ENCODE results near the gene ARFGEF3. TPM values are rescaled to one million over a fixed set of nuclear protein-coding genes. Genes with fewer than 3 reads are reported as not detected.

The ARFGEF3 gene
- total RNA-seq, 1 donor from 2014 or later = 3.8 TPM

DNA sequence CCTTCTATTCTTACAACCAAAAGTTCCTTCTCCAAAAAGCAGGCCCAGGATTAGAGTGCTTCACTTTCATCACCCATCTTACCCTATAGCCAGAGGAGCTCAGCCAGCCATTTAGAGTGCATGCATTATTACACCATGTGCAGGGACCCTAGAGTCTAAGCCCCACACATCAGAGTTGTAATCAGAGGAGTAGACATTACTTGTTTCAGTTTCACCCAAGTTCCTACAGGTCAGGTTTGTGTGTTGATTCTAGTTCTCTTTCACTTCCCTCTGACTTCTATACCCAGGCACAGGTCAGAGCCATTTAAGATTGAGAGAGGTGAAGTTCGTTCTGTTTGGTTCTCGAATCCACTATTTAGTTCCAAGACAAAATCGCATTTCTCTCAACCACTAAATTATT is 16.3 kb upstream of the ARFGEF3 start:
- Mint-ChIP-seq H3K27ac (no peak overlapping the region), H3K36me3 (no peaks in the 10 kb centered on the region), H3K4me3 (no peak overlapping the region), H3K27me3 (ENCODE audit: insufficient read depth, low read depth) (peaks cover 3% of the 10 kb centered on the region), H3K9me3 (no peaks in the 10 kb centered on the region), H3K4me1 (no peaks in the 10 kb centered on the region)
- Histone ChIP-seq H3K27ac (no peak overlapping the region), H2AFZ (replicated peaks) (no peak overlapping the region), H4K20me1 (ENCODE audit: low read depth) (no peaks in the 10 kb centered on the region), H3K4me2 (no peak overlapping the region), H3F3A (ENCODE audit: low read depth) (no peaks in the 10 kb centered on the region), H3K27me3 (no peaks in the 10 kb centered on the region), H3K79me2 (ENCODE audit: low read depth) (no peaks in the 10 kb centered on the region), H3K9ac (no peak overlapping the region), H3K36me3 (no peaks in the 10 kb centered on the region), H3K4me1 (no peaks in the 10 kb centered on the region), H3K4me3 (no peak overlapping the region), H3K9me3 (ENCODE audit: low read depth) (no peaks in the 10 kb centered on the region)
- DNase-seq (ENCODE audit: low spot score) = no peak
- TF ChIP-seq, protein P1, sequence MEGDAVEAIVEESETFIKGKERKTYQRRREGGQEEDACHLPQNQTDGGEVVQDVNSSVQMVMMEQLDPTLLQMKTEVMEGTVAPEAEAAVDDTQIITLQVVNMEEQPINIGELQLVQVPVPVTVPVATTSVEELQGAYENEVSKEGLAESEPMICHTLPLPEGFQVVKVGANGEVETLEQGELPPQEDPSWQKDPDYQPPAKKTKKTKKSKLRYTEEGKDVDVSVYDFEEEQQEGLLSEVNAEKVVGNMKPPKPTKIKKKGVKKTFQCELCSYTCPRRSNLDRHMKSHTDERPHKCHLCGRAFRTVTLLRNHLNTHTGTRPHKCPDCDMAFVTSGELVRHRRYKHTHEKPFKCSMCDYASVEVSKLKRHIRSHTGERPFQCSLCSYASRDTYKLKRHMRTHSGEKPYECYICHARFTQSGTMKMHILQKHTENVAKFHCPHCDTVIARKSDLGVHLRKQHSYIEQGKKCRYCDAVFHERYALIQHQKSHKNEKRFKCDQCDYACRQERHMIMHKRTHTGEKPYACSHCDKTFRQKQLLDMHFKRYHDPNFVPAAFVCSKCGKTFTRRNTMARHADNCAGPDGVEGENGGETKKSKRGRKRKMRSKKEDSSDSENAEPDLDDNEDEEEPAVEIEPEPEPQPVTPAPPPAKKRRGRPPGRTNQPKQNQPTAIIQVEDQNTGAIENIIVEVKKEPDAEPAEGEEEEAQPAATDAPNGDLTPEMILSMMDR (IDR thresholded peaks at IDR 0.05) = no peak
- TF ChIP-seq EZH2phosphoT487 (IDR thresholded peaks at IDR 0.05) = no peak
- no peak for TF ChIP-seq EZH2 (IDR thresholded peaks at IDR 0.05)

DNA sequence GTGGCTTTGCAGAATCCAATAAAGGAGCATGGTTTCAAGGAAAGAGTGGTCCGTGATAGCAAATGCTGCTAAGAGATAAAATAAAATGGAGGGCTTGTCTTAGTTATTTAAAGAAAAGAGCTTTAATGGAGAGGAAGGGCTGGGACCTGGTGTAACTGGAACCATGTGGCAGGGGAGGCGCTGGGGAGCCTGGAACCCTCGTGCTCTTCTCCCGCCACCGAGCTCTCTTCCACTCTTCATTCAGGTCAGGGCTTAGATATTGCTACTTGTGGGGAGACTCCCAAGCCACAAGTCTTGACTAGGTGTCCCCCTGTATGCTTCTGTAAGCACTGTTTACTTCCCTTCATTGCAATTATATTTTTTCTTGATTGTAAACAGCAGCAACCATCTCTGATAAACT is 15.2 kb upstream of the ARFGEF3 start:
- Histone ChIP-seq H3K9ac (no peak overlapping the region), H3K4me1 (no peaks in the 10 kb centered on the region), H3K79me2 (ENCODE audit: low read depth) (no peaks in the 10 kb centered on the region), H2AFZ (replicated peaks) (no peak overlapping the region), H3K36me3 (no peaks in the 10 kb centered on the region), H3K4me2 (no peak overlapping the region), H3K27ac (no peak overlapping the region), H3K9me3 (ENCODE audit: low read depth) (no peaks in the 10 kb centered on the region), H3K4me3 (no peak overlapping the region), H3K27me3 (no peaks in the 10 kb centered on the region), H3F3A (ENCODE audit: low read depth) (no peaks in the 10 kb centered on the region), H4K20me1 (ENCODE audit: low read depth) (no peaks in the 10 kb centered on the region)
- no peaks in the 10 kb centered on the region for H3K9me3 Mint-ChIP-seq
- H3K27me3 Mint-ChIP-seq (ENCODE audit: insufficient read depth, low read depth) = peaks cover 3% of the 10 kb centered on the region
- TF ChIP-seq EZH2 (IDR thresholded peaks at IDR 0.05) (no peak), EZH2phosphoT487 (IDR thresholded peaks at IDR 0.05) (no peak)
- TF ChIP-seq, protein P1 (IDR thresholded peaks at IDR 0.05) = no peak
- H3K4me3 Mint-ChIP-seq = no peak overlapping the region
- H3K4me1 Mint-ChIP-seq = no peaks in the 10 kb centered on the region
- DNase-seq (ENCODE audit: low spot score) = no peak
- H3K27ac Mint-ChIP-seq = no peak overlapping the region
- no peaks in the 10 kb centered on the region for H3K36me3 Mint-ChIP-seq

DNA sequence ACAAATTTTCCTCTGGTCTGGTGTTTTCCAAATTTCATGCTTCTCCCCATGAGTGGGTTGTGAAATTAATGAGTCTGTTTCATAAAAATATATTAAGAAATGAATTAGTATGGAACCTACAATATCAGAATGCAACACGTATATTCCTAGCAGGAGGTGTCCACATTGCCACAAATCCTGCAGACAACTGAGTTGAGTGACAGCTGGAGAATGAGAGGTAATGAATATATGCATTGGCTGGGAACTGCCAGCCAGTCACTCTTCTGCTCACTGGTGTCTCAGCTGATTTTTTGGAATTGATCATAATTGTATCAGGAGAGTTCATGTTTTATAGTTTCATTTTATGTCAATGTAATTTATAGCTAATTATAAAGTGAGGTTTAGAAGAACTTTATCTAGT is 6.3 kb upstream of the ARFGEF3 start:
- TF ChIP-seq EZH2phosphoT487 (IDR thresholded peaks at IDR 0.05) (no peak), EZH2 (IDR thresholded peaks at IDR 0.05) (no peak)
- TF ChIP-seq, protein P1 (IDR thresholded peaks at IDR 0.05) = no peak
- Mint-ChIP-seq H3K9me3 (peaks cover 13% of the 10 kb centered on the region), H3K4me3 (no peak overlapping the region), H3K27ac (no peak overlapping the region), H3K36me3 (no peaks in the 10 kb centered on the region), H3K4me1 (peaks cover 3% of the 10 kb centered on the region), H3K27me3 (ENCODE audit: insufficient read depth, low read depth) (peaks cover 5% of the 10 kb centered on the region)
- Histone ChIP-seq H4K20me1 (ENCODE audit: low read depth) (no peaks in the 10 kb centered on the region), H3K27me3 (no peaks in the 10 kb centered on the region), H3K9ac (no peak overlapping the region), H3K4me1 (peaks cover 2% of the 10 kb centered on the region), H3K36me3 (no peaks in the 10 kb centered on the region), H3F3A (ENCODE audit: low read depth) (peaks cover 10% of the 10 kb centered on the region), H2AFZ (replicated peaks) (no peak overlapping the region), H3K27ac (no peak overlapping the region), H3K9me3 (ENCODE audit: low read depth) (peaks cover 5% of the 10 kb centered on the region), H3K79me2 (ENCODE audit: low read depth) (no peaks in the 10 kb centered on the region), H3K4me2 (no peak overlapping the region), H3K4me3 (no peak overlapping the region)
- no peak for DNase-seq (ENCODE audit: low spot score)
